Adrenal gland (tissue), 12 donors: ENCODE measurements around the gene FAM131C. TPM values are rescaled to one million over a fixed set of nuclear protein-coding genes. Genes with fewer than 3 reads are reported as not detected.
A peak's percentile ranks its signal among the peaks of the same experiment; 100 is the strongest.

Experiments
- DNase-seq, 7 donors: peaks; one replicate each; pipeline ENCODE4 v3.0.0-alpha.2; 2019 to 2020
- H3K27ac ChIP-seq, 5 donors: fragments of 200-600 bp; sonication (generic) in 4 of 5; 1 replicate in 3 of 5; 2 replicates in 2 of 5; pipeline versions ENCODE4 v1.5.1 to v1.8.0; 2016 to 2020; ENCODE audit warnings: mild to moderate bottlenecking in 1 of 5
- H3K27me3 ChIP-seq: fragments of 200-600 bp; 2 replicates; pipeline ENCODE4 v1.8.0; 2021
- H3K36me3 ChIP-seq, 2 donors: fragments of 200-600 bp; replicated peaks in 1 of 2; 1 replicate in 1 of 2; 2 replicates in 1 of 2; pipeline versions ENCODE4 v1.5.1 to v1.8.0; 2018 to 2022
- H3K4me1 ChIP-seq, 2 donors: fragments of 200-600 bp; replicated peaks in 1 of 2; 1 replicate in 1 of 2; 2 replicates in 1 of 2; pipeline versions ENCODE4 v1.5.1 to v1.8.0; 2018 to 2021
- H3K4me3 ChIP-seq, 4 donors: fragments of 200-600 bp; sonication (generic) in 3 of 4; one replicate each; pipeline ENCODE4 v1.5.1; 2016 to 2018
- H3K9me3 ChIP-seq, 3 donors: fragments of 200-600 bp; sonication (generic) in 1 of 3; replicated peaks in 1 of 3; 1 replicate in 2 of 3; 2 replicates in 1 of 3; pipeline versions ENCODE4 v1.5.1 to v1.8.0; 2016 to 2021
- CTCF ChIP-seq, 6 experiments: fragments of 450-650 bp in 4 of 6; fragments of 200-600 bp in 2 of 6; sonication (generic) in 1 of 6; IDR thresholded peaks; 1 replicate in 5 of 6; 2 replicates in 1 of 6; pipeline versions ENCODE4 v1.5.1 to v1.8.0; 2016 to 2021; ENCODE audit warnings: antibody characterized with exemption in 6 of 6, mild to moderate bottlenecking in 2 of 6, moderate library complexity in 1 of 6
- POLR2A ChIP-seq, 2 donors: fragments of 450-650 bp; IDR thresholded peaks; one replicate each; pipeline ENCODE4 v1.6.1; 2017; ENCODE audit warnings: antibody characterized with exemption in 2 of 2, mild to moderate bottlenecking in 2 of 2, moderate library complexity in 1 of 2
- WGBS, 4 donors: extraction: QIAGEN DNeasy Blood & Tissue Kit in 2 of 4; methylation state at CpG; one replicate each; pipeline versions ENCODE4 v1.1.5 to v1.1.7; 2013 to 2017; 5-methylcytosine and 5-hydroxymethylcytosine counted together
- intact Hi-C, 2 donors: fragments of 100-400 bp; cut with DNase I; formaldehyde crosslinking; loops; one replicate each; pipeline versions ENCODE4 v1.14.1 to v1.15.0; 2022 to 2023
- polyA plus RNA-seq, 3 donors: library from polyadenylated mRNA; stranded (reverse); fragments of 200-250 nt in 2 of 3; fragments of 350-450 nt in 1 of 3; fragmentation: Illumina TruSeq in 1 of 3; extraction: RNeasy Lipid Tissue Mini Kit (QIAGEN cat#74804) in 1 of 3; gene quantifications; one replicate each; pipeline ENCODE4 v1.2.3, GENCODE V29; 2013 to 2014
- total RNA-seq, 9 donors: library from RNA; depleted of rRNA in 4 of 9; stranded (reverse); fragments of >200 nt in 4 of 9; fragments of 120-200 nt in 1 of 9; fragmentation: NEBNext Ultra II Directional in 1 of 9; extraction: Animal tissue kit (Norgen Biotek cat#: 25700) in 1 of 9; gene quantifications; one replicate each; pipeline versions ENCODE4 v1.1.0 to v1.2.4, GENCODE V29; 2013 to 2023
- donor health status: healthy with polysubstance abuse.
- donor health status: Bipolar disorder and iron deficiency.
- donor health status: DM: yes; HTN: yes; CAD: no.
- donor health status: DM: no; HTN: no; CAD: no.
- donor health status: DM: no; HTN: no; CAD: no.
- donor health status: DM: yes; HTN: yes; CAD: no.

The FAM131C gene
- total and polyA plus RNA-seq, 12 donors: 3.0 to 12.0 (median 4.9) TPM

DNA sequence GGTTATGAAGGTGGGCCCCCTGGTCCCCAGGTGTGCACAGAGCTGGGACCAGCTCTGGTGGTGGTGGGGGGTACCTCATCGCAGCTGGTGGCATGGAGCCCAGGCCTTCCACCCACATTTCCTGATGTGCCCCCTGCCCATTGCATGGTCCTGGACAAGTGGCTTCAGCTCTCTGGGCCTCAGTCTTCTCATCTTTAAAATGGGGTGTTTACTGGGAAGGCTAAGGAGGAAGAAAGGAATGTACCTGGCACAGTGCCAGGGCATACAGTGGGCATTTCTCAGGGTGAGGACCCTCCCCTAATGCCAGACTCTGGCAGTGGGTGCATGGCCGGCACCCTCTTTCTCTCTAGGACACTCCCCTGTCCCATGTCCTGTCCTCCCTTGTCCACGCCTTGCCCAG lies 22.4 kb downstream of the FAM131C start:
- no peak overlapping the region for H3K27ac ChIP-seq
- DNase-seq: no peak
- TF ChIP-seq CTCF (IDR thresholded peaks at IDR 0.05): no peak
- TF ChIP-seq POLR2A (IDR thresholded peaks at IDR 0.05): no peak
- intact Hi-C loops: loop anchor here in 1 of 2 donors (10.0 kb wide), 1 partner anchor 46 kb away; the partner anchor contains the start of gene SRARP
- H3K36me3 ChIP-seq: no peaks in the 10 kb centered on the region
- 75 to 93% (median 88%) methylated on average over 2 to 3 of the region's 3 CpGs for WGBS, 4 donors
- H3K4me3 ChIP-seq: no peak overlapping the region
- H3K4me1 ChIP-seq: peaks cover 0 to 5% of the 10 kb centered on the region in 2 donors
- H3K27me3 ChIP-seq: no peaks in the 10 kb centered on the region
- H3K9me3 ChIP-seq: no peaks in the 10 kb centered on the region

DNA sequence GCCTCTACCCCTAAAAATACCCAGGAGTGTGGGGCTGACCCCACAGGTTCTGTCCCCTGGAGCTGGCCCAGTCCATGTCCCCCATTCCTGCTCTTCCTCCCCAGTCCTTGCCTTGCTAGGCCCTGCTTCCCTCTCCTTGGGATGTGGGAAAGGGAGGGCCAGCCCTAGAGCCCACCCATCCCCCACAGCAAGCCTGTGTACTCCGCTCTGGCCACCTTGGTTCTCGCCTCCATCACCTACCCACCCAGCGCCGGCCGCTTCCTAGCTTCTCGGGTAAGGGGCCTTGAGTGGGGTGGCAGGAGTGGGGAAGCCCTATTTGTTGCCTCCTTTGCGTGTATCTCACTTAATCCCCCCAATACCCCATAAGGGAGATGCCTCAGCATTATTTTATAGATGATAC lies 23.1 kb downstream of the FAM131C start:
- Histone ChIP-seq H3K27me3 (no peaks in the 10 kb centered on the region), H3K4me1 (no peaks in the 10 kb centered on the region), H3K9me3 (no peaks in the 10 kb centered on the region), H3K4me3 (no peak overlapping the region), H3K36me3 (no peaks in the 10 kb centered on the region), H3K27ac (no peak overlapping the region)
- 85 to 94% (median 86%) methylated on average over 7 of the region's 7 CpGs for WGBS, 4 donors
- DNase-seq: no peak
- intact Hi-C loops: loop anchor here in 1 of 2 donors (1.0 to 10.0 kb wide), 2 partner anchors 9 to 46 kb away; partner anchors contain the start of gene SRARP
- TF ChIP-seq CTCF (IDR thresholded peaks at IDR 0.05) (no peak), POLR2A (IDR thresholded peaks at IDR 0.05) (no peak)

DNA sequence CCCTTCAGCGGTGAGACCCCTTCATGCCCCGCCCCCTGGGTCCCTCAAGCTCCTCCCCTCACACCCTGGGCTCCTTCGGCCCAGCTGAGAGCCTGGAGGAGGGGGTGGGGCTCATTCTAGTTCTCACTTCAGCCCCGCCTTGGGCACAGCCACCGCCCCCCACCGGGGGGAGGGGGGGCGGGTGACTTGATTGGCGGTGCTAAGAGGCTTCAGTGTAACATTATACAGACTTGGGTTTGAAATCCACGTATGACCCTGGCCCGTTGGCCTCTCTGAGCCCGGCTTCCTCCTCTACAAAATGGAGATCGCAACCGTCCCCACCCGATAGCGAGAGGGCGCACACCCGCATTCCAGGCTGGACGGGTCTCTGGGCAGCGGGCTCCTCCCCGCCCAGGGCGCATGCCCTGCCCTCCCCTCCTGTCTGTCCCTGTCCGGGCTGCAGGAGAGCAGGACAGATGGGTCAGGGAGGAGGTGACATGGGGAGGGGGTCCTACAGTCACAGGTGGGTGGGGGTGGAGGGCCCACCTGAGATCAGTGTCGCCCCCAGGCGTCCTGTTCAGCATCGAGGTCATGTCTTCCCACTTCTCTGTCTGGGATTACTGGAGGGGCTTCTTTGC lies 24.8 kb downstream of the FAM131C start:
- DNase-seq: peak in 2 of 7 donors; percentile 39 to 72
- intact Hi-C loops: loop anchor here in 1 of 2 donors (5.0 kb wide), 1 partner anchor 41 kb away; no protein-coding TSS in a partner anchor
- Histone ChIP-seq H3K27me3 (no peaks in the 10 kb centered on the region), H3K4me3 (peak overlapping the region in 1 of 4 donors; percentile 52), H3K27ac (no peak overlapping the region), H3K36me3 (no peaks in the 10 kb centered on the region), H3K4me1 (no peaks in the 10 kb centered on the region), H3K9me3 (no peaks in the 10 kb centered on the region)
- 3 to 28% (median 20%) methylated on average over 6 to 25 of the region's 25 CpGs for WGBS, 4 donors
- TF ChIP-seq POLR2A (IDR thresholded peaks at IDR 0.05) (no peak), CTCF (IDR thresholded peaks at IDR 0.05) (no peak)

GRCh38 chr1:16047791-16048475 lies 25.5 kb downstream of the FAM131C start:
- DNase-seq: no peak
- no peaks in the 10 kb centered on the region for H3K4me1 ChIP-seq
- H3K27ac ChIP-seq: no peak overlapping the region
- H3K36me3 ChIP-seq: no peaks in the 10 kb centered on the region
- WGBS, 4 donors: 78 to 94% (median 86%) methylated on average over 10 to 19 of the region's 19 CpGs
- H3K9me3 ChIP-seq: no peaks in the 10 kb centered on the region
- intact Hi-C loops: loop anchor here in 1 of 2 donors (5.0 kb wide), 1 partner anchor 41 kb away; no protein-coding TSS in a partner anchor
- no peaks in the 10 kb centered on the region for H3K27me3 ChIP-seq
- TF ChIP-seq POLR2A (IDR thresholded peaks at IDR 0.05): no peak
- no peak for TF ChIP-seq CTCF (IDR thresholded peaks at IDR 0.05)
- H3K4me3 ChIP-seq: peak overlapping the region in 1 of 4 donors; percentile 52
